ENCODE results near the gene SYDE1. TPM values are rescaled to one million over a fixed set of nuclear protein-coding genes. Genes with fewer than 3 reads are reported as not detected.

The SYDE1 gene
- polyA plus RNA-seq, 1 donor = 14.4 TPM

Other genes with a start within 250 kb of the SYDE1 start
- 0.10 TPM for gene OR7A17, start 221.3 kb upstream of the SYDE1 start, polyA plus RNA-seq (ENCODE audit: insufficient read length)
- not detected for gene OR7C2, start 165.9 kb upstream of the SYDE1 start, polyA plus RNA-seq (ENCODE audit: insufficient read length)
- gene SLC1A6, start 127.5 kb upstream of the SYDE1 start, polyA plus RNA-seq (ENCODE audit: insufficient read length) = 0.48 TPM
- 0.05 TPM for gene CASP14, start 57.9 kb upstream of the SYDE1 start, polyA plus RNA-seq (ENCODE audit: insufficient read length)
- 0.13 TPM for gene OR1I1, start 25.2 kb upstream of the SYDE1 start, polyA plus RNA-seq (ENCODE audit: insufficient read length)
- gene NOTCH3, start 93.6 kb downstream of the SYDE1 start, polyA plus RNA-seq (ENCODE audit: insufficient read length) = 102 TPM
- 3.9 TPM for gene EPHX3, start 125.0 kb downstream of the SYDE1 start, polyA plus RNA-seq (ENCODE audit: insufficient read length)
- 63.6 TPM for gene BRD4, start 225.1 kb downstream of the SYDE1 start, polyA plus RNA-seq (ENCODE audit: insufficient read length)